ENCODE results near the gene TMEM35B.
"Not testable (repeated sequence)": the region's sequence is repeated elsewhere in the genome, so short reads cannot be mapped to it uniquely, and the experiment has no call there.

TMEM35B gene

DNA sequence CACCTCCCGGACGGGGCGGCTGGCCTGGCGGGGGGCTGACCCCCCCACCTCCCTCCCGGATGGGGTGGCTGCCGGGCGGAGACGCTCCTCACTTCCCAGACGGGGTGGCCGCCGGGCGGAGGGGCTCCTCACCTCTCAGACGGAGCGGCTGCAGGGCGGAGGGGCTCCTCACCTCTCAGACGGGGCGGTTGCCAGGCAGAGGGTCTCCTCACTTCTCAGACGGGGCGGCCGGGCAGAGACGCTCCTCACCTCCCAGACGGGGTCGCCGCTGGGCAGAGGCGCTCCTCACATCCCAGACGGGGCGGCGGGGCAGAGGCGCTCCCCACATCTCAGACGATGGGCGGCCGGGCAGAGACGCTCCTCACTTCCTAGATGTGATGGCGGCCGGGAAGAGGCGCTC is 17.5 kb downstream of the TMEM35B start:
- H3K27ac Mint-ChIP-seq, H3K36me3 Mint-ChIP-seq, H3K4me1 Mint-ChIP-seq, CTCF ChIA-PET, H3K4me3 Mint-ChIP-seq, DNase-seq, H3K9me3 Mint-ChIP-seq: not testable (repeated sequence)
- peaks cover 13% of the 10 kb centered on the region for H3K27me3 Mint-ChIP-seq

DNA sequence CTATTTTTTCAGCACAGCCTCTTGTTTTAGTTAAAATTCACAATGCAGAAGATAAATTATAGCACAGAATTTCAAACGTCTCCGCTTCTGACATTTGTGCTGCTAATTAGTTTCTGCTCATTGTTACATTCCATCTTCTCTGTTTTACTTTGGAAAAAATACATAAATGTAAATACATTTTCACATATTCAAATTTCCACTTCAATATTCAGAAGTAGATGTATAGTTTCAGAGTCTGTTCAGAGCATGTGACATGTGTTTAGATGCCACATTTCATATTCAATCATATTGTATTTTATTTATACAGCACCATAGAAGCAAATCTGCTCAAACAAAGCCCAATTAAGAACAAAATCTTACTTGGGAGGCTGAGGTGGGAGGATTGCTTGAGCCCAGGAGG is 19.6 kb downstream of the TMEM35B start:
- H3K9me3 Mint-ChIP-seq = peaks cover 4% of the 10 kb centered on the region
- H3K4me1 Mint-ChIP-seq = peaks cover 6% of the 10 kb centered on the region
- CTCF ChIA-PET = no interaction called here
- DNase-seq = no peak
- H3K4me3 Mint-ChIP-seq = no peak overlapping the region
- no peaks in the 10 kb centered on the region for H3K36me3 Mint-ChIP-seq
- peaks cover 13% of the 10 kb centered on the region for H3K27me3 Mint-ChIP-seq
- H3K27ac Mint-ChIP-seq = no peak overlapping the region

GRCh38 chr1:34950428-34950827 is 34.7 kb downstream of the TMEM35B start:
- CTCF ChIA-PET = no interaction called here
- DNase-seq = no peak
- Mint-ChIP-seq H3K4me3 (no peak overlapping the region), H3K27ac (no peak overlapping the region), H3K27me3 (peaks cover 7% of the 10 kb centered on the region), H3K9me3 (peaks cover 2% of the 10 kb centered on the region), H3K4me1 (no peaks in the 10 kb centered on the region), H3K36me3 (no peaks in the 10 kb centered on the region)

GRCh38 chr1:34948739-34949138 is 36.4 kb downstream of the TMEM35B start:
- H3K4me1 Mint-ChIP-seq, H3K4me3 Mint-ChIP-seq, H3K9me3 Mint-ChIP-seq, H3K36me3 Mint-ChIP-seq, H3K27ac Mint-ChIP-seq, DNase-seq, CTCF ChIA-PET, H3K27me3 Mint-ChIP-seq: not testable (repeated sequence)

- H3K4me3 Mint-ChIP-seq, CTCF ChIA-PET, H3K27me3 Mint-ChIP-seq, H3K36me3 Mint-ChIP-seq, H3K27ac Mint-ChIP-seq, H3K9me3 Mint-ChIP-seq, DNase-seq, H3K4me1 Mint-ChIP-seq: not testable (repeated sequence)
Measured at GRCh38 chr1:34947641-34948314, 37.4 kb downstream of the TMEM35B start.

- Mint-ChIP-seq H3K27me3 (peaks cover 8% of the 10 kb centered on the region), H3K27ac (no peak overlapping the region), H3K9me3 (peaks cover 2% of the 10 kb centered on the region), H3K4me3 (no peak overlapping the region), H3K4me1 (no peaks in the 10 kb centered on the region), H3K36me3 (no peaks in the 10 kb centered on the region)
- DNase-seq = no peak
- CTCF ChIA-PET = no interaction called here
Measured at GRCh38 chr1:34946211-34946610, 38.9 kb downstream of the TMEM35B start.

GRCh38 chr1:34941798-34942197 is 43.3 kb downstream of the TMEM35B start:
- not testable (repeated sequence) for H3K4me3 Mint-ChIP-seq, H3K36me3 Mint-ChIP-seq, DNase-seq, H3K4me1 Mint-ChIP-seq, H3K9me3 Mint-ChIP-seq, H3K27ac Mint-ChIP-seq
- H3K27me3 Mint-ChIP-seq = peaks cover 17% of the 10 kb centered on the region
- CTCF ChIA-PET = interaction anchor here (0.7 kb wide), 1 partner anchor 32 kb away, joined by 3 read pairs; no protein-coding TSS in a partner anchor
